OCI-LY7 (cell line): Measurements from ENCODE around the gene TRIM7. TPM values are rescaled to one million over a fixed set of nuclear protein-coding genes. Genes with fewer than 3 reads are reported as not detected.

Experiments used
- BruUV-seq: library from RNA; stranded (reverse); fragments of 400-500 nt; replicated peaks from 2 replicates; lab custom pipeline; 2021; lab: Mats Ljungman, UMichigan
- CTCF ChIA-PET: fragments of 300-600 bp; sonication (Branson Sonifier 250); formaldehyde crosslinking; loops from one replicate; lab custom pipeline; 2022; ENCODE audit warnings: antibody characterized with exemption; ENCODE audit not compliant: unreplicated experiment; lab: Charles Lee
- POLR2A ChIA-PET: fragments of 300-600 bp; sonication (Branson Sonifier 250); formaldehyde crosslinking; loops from one replicate; lab custom pipeline; 2022; ENCODE audit warnings: antibody characterized with exemption; lab: Charles Lee
- DNase-seq: peaks from one replicate; pipeline ENCODE4 v3.0.0-alpha.2; 2015; ENCODE audit warnings: low spot score
- H2AFZ ChIP-seq: fragments of 200-600 bp; sonication (generic), shearing (Covaris generic); 2 replicates; pipeline ENCODE4 v1.6.1; 2014; ENCODE audit warnings: mild to moderate bottlenecking, antibody characterized with exemption, low read length, moderate library complexity
- H3K27ac ChIP-seq: fragments of 200-600 bp; sonication (generic); 2 replicates; pipeline ENCODE4 v1.5.1; 2014; ENCODE audit warnings: mixed run types, low read depth, mild to moderate bottlenecking, moderate library complexity, low read length, inconsistent platforms; ENCODE audit not compliant: poor library complexity, severe bottlenecking
- H3K36me3 ChIP-seq: fragments of 200-600 bp; sonication (generic); 2 replicates; pipeline ENCODE4 v1.6.1; 2014; ENCODE audit warnings: mild to moderate bottlenecking, antibody characterized with exemption, low read length, moderate library complexity, mixed read lengths; ENCODE audit not compliant: insufficient read depth
- H3K4me1 ChIP-seq: fragments of 200-600 bp; sonication (generic); 2 replicates; pipeline ENCODE4 v1.5.1; 2014; ENCODE audit warnings: mild to moderate bottlenecking, low read length; ENCODE audit not compliant: insufficient read depth, poor library complexity, severe bottlenecking
- H3K4me2 ChIP-seq: fragments of 200-600 bp; sonication (generic); 2 replicates; pipeline ENCODE4 v1.6.1; 2014; ENCODE audit warnings: mild to moderate bottlenecking, low read length
- H3K4me3 ChIP-seq: fragments of 200-600 bp; sonication (generic); 2 replicates; pipeline ENCODE4 v1.5.1; 2014; ENCODE audit warnings: mild to moderate bottlenecking, low read depth, low read length; ENCODE audit not compliant: poor library complexity, severe bottlenecking
- H3K79me2 ChIP-seq: fragments of 200-600 bp; sonication (generic); 2 replicates; pipeline ENCODE4 v1.6.1; 2016; ENCODE audit warnings: low read depth, mild to moderate bottlenecking, low read length, moderate library complexity, mixed read lengths; ENCODE audit not compliant: insufficient read depth
- H3K9me2 ChIP-seq: fragments of 200-600 bp; sonication (generic); 2 replicates; pipeline ENCODE4 v1.6.1; 2016; ENCODE audit warnings: mild to moderate bottlenecking, low read length, mixed read lengths; ENCODE audit not compliant: insufficient read depth
- H3K9me3 ChIP-seq: fragments of 200-600 bp; sonication (generic); 2 replicates; pipeline ENCODE4 v1.6.1; 2014; ENCODE audit warnings: mild to moderate bottlenecking, mixed run types, low read length, mixed read lengths
- H4K20me1 ChIP-seq: fragments of 200-600 bp; sonication (generic); 2 replicates; pipeline ENCODE4 v1.6.1; 2014; ENCODE audit warnings: mild to moderate bottlenecking, antibody characterized with exemption, low read length, moderate library complexity, mixed read lengths; ENCODE audit not compliant: insufficient read depth
- EZH2phosphoT487 ChIP-seq: fragments of 200-600 bp; sonication (generic); IDR thresholded peaks from 2 replicates; pipeline ENCODE4 v1.6.1; 2018; ENCODE audit warnings: low read depth, borderline replicate concordance, mild to moderate bottlenecking, mixed run types, antibody characterized with exemption, low read length, moderate library complexity, mixed read lengths
- intact Hi-C: fragments of 100-400 bp; cut with micrococcal nuclease; formaldehyde crosslinking; loops from one replicate; pipeline ENCODE4 v1.10.0; 2022; ENCODE audit not compliant: unreplicated experiment
- total RNA-seq, 2 experiments: library from RNA; depleted of rRNA in 1 of 2; stranded (reverse); fragments of >200 nt in 1 of 2; shearing (Covaris generic) in 1 of 2; gene quantifications; 2 replicates each; pipeline ENCODE4 v1.2.3, GENCODE V29; 2014 to 2022
- TF ChIP-seq, protein P1 (sequence below): fragments of 200-600 bp; sonication (generic); conservative IDR thresholded peaks from 2 replicates; pipeline ENCODE4 v1.5.1; 2014; ENCODE audit warnings: mild to moderate bottlenecking, antibody characterized with exemption, low read length, moderate library complexity, mixed read lengths

The TRIM7 gene
- total RNA-seq, 2 experiments from 2014 or later: 0.22 to 1.8 TPM

DNA sequence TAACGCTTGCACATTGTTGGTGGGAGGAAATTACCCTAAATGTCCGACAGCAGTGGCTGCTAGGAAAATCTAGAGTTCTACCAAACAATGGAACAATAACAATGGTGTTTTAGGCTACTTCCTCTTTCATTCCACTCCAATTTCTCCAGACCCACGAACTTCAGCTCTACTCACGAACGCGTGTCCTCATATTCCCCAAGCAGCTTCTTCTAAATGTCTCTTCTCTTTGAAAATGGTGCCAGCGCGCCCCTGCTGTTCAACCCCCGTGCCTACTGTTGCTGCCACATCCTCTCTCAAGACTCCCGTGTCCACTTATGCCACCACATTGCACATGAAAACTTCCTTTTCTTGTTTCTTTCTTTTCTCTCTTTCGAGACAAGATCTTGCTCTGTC, 32.0 kb downstream of the TRIM7 start:
- H3K4me2 ChIP-seq: peak overlapping the region; percentile 93

DNA sequence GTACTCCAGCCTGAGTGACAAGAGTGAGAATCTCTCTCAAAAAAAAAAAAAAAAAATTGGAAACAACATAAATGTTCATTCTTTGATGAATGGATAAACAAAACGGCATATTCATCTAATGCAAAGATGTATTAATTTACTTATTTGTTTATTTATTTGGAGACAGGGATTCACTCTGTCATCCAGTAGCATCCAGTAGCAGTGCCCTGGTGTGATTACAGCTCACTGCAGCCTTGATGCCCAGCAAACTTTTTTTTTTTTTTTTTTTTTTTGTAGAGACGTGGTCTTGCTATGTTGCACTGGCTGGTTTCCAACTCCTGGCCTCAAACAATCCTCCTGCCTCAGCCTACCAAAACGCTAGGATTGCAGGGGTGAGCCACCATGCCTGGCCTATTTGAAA, 33.2 kb downstream of the TRIM7 start:
- ChIA-PET POLR2A (interaction anchor here (0.6 to 2.6 kb wide), 10 partner anchors 8 to 391 kb away, joined by 3 to 11 read pairs (median 4); no protein-coding TSS in a partner anchor), CTCF (interaction anchor here (0.7 to 2.0 kb wide), 3 partner anchors 11 to 321 kb away, joined by 3 to 6 read pairs (median 4); no protein-coding TSS in a partner anchor)
- H3K27ac ChIP-seq: peak overlapping the region; percentile 88
- peak; percentile 35 for DNase-seq
- H3K79me2 ChIP-seq: peaks cover 13% of the 10 kb centered on the region; the same call in 1 of the 2 replicates
- intact Hi-C loops: loop anchor here (2.0 to 5.0 kb wide), 6 partner anchors 13 to 369 kb away; partner anchors contain the start of genes MGAT1, TRIM41 and ZFP62
- H3K4me3 ChIP-seq: peak overlapping the region; percentile 74
- peaks cover 58% of the 10 kb centered on the region for H3K4me1 ChIP-seq
- no peak overlapping the region; the same call in 1 of the 2 replicates for H2AFZ ChIP-seq
- no peaks in the 10 kb centered on the region for H3K9me3 ChIP-seq
- no peaks in the 10 kb centered on the region for H3K9me2 ChIP-seq
- no peaks in the 10 kb centered on the region for H3K36me3 ChIP-seq
- no TSS peak for BruUV-seq
- H4K20me1 ChIP-seq: no peaks in the 10 kb centered on the region
- TF ChIP-seq, protein P1, sequence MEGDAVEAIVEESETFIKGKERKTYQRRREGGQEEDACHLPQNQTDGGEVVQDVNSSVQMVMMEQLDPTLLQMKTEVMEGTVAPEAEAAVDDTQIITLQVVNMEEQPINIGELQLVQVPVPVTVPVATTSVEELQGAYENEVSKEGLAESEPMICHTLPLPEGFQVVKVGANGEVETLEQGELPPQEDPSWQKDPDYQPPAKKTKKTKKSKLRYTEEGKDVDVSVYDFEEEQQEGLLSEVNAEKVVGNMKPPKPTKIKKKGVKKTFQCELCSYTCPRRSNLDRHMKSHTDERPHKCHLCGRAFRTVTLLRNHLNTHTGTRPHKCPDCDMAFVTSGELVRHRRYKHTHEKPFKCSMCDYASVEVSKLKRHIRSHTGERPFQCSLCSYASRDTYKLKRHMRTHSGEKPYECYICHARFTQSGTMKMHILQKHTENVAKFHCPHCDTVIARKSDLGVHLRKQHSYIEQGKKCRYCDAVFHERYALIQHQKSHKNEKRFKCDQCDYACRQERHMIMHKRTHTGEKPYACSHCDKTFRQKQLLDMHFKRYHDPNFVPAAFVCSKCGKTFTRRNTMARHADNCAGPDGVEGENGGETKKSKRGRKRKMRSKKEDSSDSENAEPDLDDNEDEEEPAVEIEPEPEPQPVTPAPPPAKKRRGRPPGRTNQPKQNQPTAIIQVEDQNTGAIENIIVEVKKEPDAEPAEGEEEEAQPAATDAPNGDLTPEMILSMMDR: no peak
- no peak for TF ChIP-seq EZH2phosphoT487
- peak overlapping the region; percentile 93 for H3K4me2 ChIP-seq

More for the DNA sequence above, 32.0 kb downstream of the TRIM7 start:
- POLR2A ChIA-PET: interaction anchor here (0.6 to 2.6 kb wide), 16 partner anchors 10 to 355 kb away, joined by 3 to 19 read pairs (median 4); partner anchors contain the start of gene TRIM41
- intact Hi-C loops: loop anchor here (1.0 to 5.0 kb wide), 7 partner anchors 14 to 371 kb away; partner anchors contain the start of genes MGAT1, TRIM41 and ZFP62
- Histone ChIP-seq H3K9me2 (no peaks in the 10 kb centered on the region), H3K4me1 (peaks cover 46% of the 10 kb centered on the region), H3K36me3 (no peaks in the 10 kb centered on the region), H3K4me3 (peak overlapping the region; percentile 74), H3K79me2 (peaks cover 13% of the 10 kb centered on the region; the same call in 1 of the 2 replicates), H4K20me1 (no peaks in the 10 kb centered on the region), H3K9me3 (no peaks in the 10 kb centered on the region), H2AFZ (peak overlapping the region; percentile 84), H3K27ac (peak overlapping the region; percentile 88)
- CTCF ChIA-PET: interaction anchor here (0.8 to 2.0 kb wide), 7 partner anchors 10 to 310 kb away, joined by 3 to 6 read pairs (median 3); no protein-coding TSS in a partner anchor
- peak; percentile 73 for DNase-seq
- TF ChIP-seq, protein P1: peak; percentile 80
- TF ChIP-seq EZH2phosphoT487: no peak
- TSS peak; percentile 92 for BruUV-seq

DNA sequence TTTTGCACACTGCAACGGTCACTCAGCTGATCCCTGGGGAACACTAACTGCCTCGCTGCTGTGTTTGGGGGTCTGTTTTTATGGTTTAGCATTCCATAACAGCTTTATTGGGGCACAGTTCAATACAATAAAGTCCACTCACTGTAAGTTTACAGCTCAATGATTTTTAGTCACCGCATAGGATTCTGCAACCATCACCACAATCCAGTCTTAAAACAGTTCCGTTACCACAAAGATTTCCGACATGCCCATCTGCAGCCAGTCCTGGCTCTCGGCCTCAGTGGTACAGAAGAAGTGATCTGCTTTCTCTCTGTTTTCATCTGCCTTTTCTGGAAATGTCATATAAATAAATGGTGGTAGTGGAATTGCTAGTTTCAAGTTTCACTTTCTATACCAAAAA, 34.0 kb downstream of the TRIM7 start:
- peaks cover 13% of the 10 kb centered on the region; the same call in 1 of the 2 replicates for H3K79me2 ChIP-seq
- H3K4me1 ChIP-seq: peaks cover 63% of the 10 kb centered on the region
- DNase-seq: no peak
- H2AFZ ChIP-seq: no peak overlapping the region
- H3K9me2 ChIP-seq: no peaks in the 10 kb centered on the region
- TF ChIP-seq EZH2phosphoT487: no peak
- TF ChIP-seq, protein P1: no peak
- H4K20me1 ChIP-seq: no peaks in the 10 kb centered on the region
- no peaks in the 10 kb centered on the region for H3K9me3 ChIP-seq
- BruUV-seq: no TSS peak
- CTCF ChIA-PET: interaction anchor here (0.9 to 1.3 kb wide), 2 partner anchors 18 to 53 kb away, joined by 3 read pairs; no protein-coding TSS in a partner anchor
- no peak overlapping the region for H3K27ac ChIP-seq
- intact Hi-C loops: loop anchor here (5.0 kb wide), 2 partner anchors 354 to 369 kb away; partner anchors contain the start of gene MGAT1
- POLR2A ChIA-PET: interaction anchor here (0.5 to 2.4 kb wide), 6 partner anchors 21 to 390 kb away, joined by 3 to 9 read pairs (median 4); no protein-coding TSS in a partner anchor
- H3K4me3 ChIP-seq: peak overlapping the region; percentile 74
- peak overlapping the region; percentile 93 for H3K4me2 ChIP-seq
- H3K36me3 ChIP-seq: no peaks in the 10 kb centered on the region
